OCI-LY3 (cell line): ENCODE measurements around the gene IBSP.

ENCODE experiments used
- CTCF ChIP-seq: fragments of 200-600, 300-600 bp; sonication (generic); IDR thresholded peaks from 2 replicates; pipeline ENCODE4 v1.5.1; 2014; ENCODE audit warnings: antibody characterized with exemption, low read length, low read depth
- EZH2phosphoT487 ChIP-seq: fragments of 200-600 bp; shearing (Covaris generic); IDR thresholded peaks from 2 replicates; pipeline ENCODE4 v1.6.1; 2018; ENCODE audit warnings: antibody characterized with exemption, mixed run types, low read depth

GRCh38 chr4:87855559-87855958, 56.2 kb downstream of the IBSP start:
- TF ChIP-seq CTCF = no peak
- no peak for TF ChIP-seq EZH2phosphoT487
